WI38 (cell line): Measurements from ENCODE around the gene HDAC5.
"Not testable (repeated sequence)": the region's sequence is repeated elsewhere in the genome, so short reads cannot be mapped to it uniquely, and the experiment has no call there.

Experiments
- H3K4me3 ChIP-seq: 2 replicates; pipeline ENCODE4 v1.5.1; 2011; ENCODE audit warnings: low read depth, mild to moderate bottlenecking, control low read depth, low read length
- CTCF ChIP-seq: IDR thresholded peaks from 2 replicates; pipeline ENCODE4 v1.5.1; 2012; ENCODE audit warnings: low read depth, mild to moderate bottlenecking, control low read depth, low read length

The HDAC5 gene

GRCh38 chr17:44159519-44160210 lies 36.2 kb upstream of the HDAC5 start:
- TF ChIP-seq CTCF = no peak
- no peak overlapping the region for H3K4me3 ChIP-seq

- no peak overlapping the region for H3K4me3 ChIP-seq
- TF ChIP-seq CTCF = no peak
Measured at GRCh38 chr17:44155488-44155887, 32.0 kb upstream of the HDAC5 start.

- no peak for TF ChIP-seq CTCF
- no peak overlapping the region for H3K4me3 ChIP-seq
Measured at GRCh38 chr17:44152875-44153274, 29.4 kb upstream of the HDAC5 start.

GRCh38 chr17:44149750-44150329 lies 26.4 kb upstream of the HDAC5 start:
- no peak overlapping the region for H3K4me3 ChIP-seq
- TF ChIP-seq CTCF = no peak

- H3K4me3 ChIP-seq = not testable (repeated sequence)
Measured at GRCh38 chr17:44149066-44149465, 25.6 kb upstream of the HDAC5 start.

GRCh38 chr17:44147812-44148211 lies 24.4 kb upstream of the HDAC5 start:
- TF ChIP-seq CTCF = no peak
- no peak overlapping the region for H3K4me3 ChIP-seq

- H3K4me3 ChIP-seq = no peak overlapping the region
- no peak for TF ChIP-seq CTCF
Measured at GRCh38 chr17:44146375-44147346, 23.2 kb upstream of the HDAC5 start.
